Measurements from ENCODE around the gene PCDHA7.
"Not testable (repeated sequence)": the region's sequence is repeated elsewhere in the genome, so short reads cannot be mapped to it uniquely, and the experiment has no call there.

The PCDHA7 gene

DNA sequence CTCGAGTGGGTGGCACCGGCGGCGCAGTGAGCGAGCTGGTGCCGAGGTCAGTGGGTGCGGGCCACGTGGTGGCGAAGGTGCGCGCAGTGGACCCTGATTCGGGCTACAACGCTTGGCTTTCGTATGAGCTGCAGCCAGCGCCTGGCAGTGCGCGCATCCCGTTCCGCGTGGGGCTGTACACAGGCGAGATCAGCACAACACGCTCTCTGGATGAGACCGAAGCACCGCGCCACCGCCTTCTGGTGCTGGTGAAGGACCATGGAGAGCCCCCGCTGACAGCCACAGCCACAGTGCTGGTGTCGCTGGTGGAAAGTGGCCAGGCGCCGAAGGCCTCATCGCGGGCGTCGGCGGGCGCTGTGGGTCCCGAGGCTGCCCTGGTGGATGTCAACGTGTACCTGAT lies 10.6 kb upstream of the PCDHA7 start:
- DNase-seq, result no peak

DNA sequence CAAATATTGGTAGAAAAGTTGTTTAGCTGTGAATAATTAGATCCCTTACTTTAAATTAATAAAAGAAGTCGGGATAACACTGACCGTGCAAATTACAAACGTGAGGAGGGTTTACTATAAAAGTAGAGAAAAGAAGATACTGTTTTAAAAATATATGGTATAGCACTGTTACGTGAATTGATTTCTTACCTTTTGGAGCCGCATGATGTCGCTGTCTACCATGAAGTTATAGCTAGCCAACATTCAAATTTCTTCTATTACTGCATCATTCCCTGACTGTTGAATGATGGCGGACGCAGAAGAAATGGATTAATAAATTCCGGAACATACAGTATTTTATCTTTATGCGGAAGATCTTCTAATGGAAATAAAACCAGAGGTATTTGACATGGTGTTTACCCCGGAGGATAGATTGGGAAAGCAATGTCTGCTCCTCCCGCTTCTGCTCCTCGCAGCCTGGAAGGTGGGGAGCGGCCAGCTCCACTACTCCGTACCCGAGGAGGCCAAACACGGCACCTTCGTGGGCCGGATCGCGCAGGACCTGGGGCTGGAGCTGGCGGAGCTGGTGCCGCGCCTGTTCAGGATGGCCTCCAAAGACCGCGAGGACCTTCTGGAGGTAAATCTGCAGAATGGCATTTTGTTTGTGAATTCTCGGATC lies 6.2 kb upstream of the PCDHA7 start, which contains the start of gene PCDHA6:
Gene PCDHA6 (plus strand): TSS at position 257 of the 658 bp plus-strand sequence. CDS start 132 bp downstream, at position 389.
- no peak for DNase-seq

DNA sequence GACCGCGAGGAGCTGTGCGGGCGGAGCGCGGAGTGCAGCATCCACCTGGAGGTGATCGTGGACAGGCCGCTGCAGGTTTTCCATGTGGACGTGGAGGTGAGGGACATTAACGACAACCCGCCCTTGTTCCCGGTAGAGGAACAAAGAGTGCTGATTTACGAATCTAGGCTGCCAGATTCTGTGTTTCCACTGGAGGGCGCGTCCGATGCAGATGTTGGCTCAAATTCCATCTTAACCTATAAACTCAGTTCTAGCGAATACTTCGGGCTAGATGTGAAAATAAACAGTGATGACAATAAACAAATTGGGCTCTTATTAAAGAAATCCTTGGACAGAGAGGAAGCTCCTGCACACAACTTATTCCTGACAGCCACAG lies 5.7 kb upstream of the PCDHA7 start:
- DNase-seq, result no peak

DNA sequence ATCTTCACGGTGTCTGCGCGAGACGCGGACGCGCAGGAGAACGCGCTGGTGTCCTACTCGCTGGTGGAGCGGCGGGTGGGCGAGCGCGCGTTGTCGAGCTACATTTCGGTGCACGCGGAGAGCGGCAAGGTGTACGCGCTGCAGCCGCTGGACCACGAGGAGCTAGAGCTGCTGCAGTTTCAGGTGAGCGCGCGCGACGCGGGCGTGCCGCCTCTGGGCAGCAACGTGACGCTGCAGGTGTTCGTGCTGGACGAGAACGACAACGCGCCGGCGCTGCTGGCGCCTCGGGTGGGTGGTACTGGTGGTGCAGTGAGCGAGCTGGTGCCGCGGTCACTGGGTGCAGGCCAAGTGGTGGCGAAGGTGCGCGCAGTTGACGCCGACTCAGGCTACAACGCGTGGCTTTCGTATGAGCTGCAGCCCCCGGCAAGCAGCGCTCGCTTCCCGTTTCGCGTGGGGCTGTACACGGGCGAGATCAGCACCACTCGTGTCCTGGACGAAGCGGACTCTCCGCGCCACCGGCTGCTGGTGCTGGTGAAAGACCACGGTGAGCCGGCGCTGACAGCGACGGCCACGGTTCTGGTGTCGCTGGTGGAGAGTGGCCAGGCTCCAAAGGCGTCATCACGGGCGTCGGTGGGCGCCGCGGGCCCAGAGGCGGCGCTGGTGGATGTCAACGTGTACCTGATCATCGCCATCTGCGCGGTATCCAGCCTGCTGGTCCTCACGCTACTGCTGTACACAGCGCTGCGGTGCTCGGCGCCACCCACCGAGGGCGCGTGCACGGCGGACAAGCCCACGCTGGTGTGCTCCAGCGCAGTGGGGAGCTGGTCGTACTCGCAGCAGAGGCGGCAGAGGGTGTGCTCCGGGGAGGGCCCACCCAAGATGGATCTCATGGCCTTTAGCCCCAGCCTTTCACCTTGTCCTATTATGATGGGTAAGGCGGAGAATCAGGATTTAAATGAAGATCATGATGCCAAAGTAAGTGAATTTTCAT lies 4.3 kb upstream of the PCDHA7 start:
- not testable (repeated sequence) for DNase-seq

DNA sequence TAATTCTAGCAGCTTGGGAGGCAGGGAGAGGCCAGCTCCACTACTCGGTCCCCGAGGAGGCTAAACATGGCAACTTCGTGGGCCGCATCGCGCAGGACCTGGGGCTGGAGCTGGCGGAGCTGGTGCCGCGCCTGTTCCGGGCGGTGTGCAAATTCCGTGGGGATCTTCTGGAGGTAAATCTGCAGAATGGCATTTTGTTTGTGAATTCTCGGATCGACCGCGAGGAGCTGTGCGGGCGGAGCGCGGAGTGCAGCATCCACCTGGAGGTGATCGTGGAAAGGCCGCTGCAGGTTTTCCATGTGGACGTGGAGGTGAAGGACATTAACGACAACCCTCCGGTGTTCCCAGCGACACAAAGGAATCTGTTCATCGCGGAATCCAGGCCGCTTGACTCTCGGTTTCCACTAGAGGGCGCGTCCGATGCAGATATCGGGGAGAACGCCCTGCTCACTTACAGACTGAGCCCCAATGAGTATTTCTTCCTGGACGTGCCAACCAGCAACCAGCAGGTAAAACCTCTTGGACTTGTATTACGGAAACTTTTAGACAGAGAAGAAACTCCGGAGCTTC lies 455 bp downstream of the PCDHA7 start:
- not testable (repeated sequence) for DNase-seq

DNA sequence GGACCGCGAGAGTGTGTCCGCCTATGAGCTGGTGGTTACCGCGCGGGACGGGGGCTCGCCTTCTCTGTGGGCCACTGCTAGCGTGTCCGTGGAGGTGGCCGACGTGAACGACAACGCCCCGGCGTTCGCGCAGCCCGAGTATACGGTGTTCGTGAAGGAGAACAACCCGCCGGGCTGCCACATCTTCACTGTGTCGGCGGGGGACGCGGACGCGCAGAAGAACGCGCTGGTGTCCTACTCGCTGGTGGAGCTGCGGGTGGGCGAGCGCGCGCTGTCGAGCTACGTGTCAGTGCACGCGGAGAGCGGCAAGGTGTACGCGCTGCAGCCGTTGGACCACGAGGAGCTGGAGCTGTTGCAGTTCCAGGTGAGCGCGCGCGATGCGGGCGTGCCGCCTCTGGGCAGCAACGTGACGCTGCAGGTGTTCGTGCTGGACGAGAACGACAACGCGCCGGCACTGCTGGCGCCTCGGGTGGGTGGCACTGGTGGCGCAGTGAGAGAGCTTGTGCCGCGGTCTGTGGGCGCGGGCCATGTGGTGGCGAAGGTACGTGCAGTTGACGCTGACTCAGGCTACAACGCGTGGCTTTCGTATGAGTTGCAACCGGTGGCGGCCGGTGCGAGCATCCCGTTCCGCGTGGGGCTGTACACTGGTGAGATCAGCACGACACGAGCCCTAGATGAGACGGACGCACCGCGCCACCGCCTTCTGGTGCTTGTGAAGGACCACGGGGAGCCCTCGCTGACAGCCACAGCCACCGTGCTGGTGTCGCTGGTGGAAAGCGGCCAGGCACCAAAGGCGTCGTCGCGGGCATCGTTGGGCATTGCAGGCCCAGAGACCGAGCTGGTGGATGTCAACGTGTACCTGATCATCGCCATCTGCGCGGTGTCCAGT lies 1.8 kb downstream of the PCDHA7 start:
- no peak for DNase-seq

DNA sequence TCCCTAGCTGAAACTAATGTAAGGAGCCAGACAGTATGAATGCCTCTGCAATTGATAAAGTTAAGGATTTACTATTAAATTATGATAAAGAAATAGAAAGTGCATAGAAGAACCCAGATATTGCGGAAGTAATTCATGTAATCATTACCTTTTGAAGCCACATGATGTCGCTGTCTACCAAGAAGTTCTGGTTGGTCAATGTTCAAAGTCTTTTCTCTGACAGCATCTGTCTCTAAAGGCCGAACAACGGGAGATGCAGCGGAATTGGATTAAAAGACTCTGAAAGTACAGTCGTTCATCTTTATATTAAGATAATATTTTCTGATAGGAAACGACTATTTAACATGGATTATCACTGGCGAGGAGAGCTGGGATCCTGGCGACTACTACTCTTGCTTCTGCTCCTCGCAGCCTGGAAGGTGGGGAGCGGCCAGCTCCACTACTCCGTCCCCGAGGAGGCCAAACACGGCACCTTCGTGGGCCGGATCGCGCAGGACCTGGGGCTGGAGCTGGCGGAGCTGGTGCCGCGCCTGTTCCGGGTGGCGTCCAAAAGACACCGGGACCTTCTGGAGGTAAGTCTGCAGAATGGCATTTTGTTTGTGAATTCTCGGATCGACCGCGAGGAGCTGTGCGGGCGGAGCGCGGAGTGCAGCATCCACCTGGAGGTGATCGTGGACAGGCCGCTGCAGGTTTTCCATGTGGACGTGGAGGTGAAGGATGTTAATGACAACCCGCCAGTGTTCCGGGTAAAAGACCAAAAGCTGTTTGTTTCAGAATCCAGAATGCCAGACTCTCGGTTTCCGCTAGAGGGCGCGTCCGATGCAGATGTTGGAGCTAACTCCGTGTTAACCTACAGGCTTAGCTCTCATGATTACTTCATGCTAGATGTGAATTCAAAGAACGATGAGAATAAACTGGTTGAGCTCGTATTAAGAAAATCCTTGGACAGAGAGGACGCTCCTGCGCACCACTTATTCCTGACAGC lies 7.2 kb downstream of the PCDHA7 start, which contains the start of gene PCDHA8:
Gene PCDHA8 (plus strand): TSS at position 210 of the 985 bp plus-strand sequence. CDS start 135 bp downstream, at position 345.
- DNase-seq, result peak; percentile 15

DNA sequence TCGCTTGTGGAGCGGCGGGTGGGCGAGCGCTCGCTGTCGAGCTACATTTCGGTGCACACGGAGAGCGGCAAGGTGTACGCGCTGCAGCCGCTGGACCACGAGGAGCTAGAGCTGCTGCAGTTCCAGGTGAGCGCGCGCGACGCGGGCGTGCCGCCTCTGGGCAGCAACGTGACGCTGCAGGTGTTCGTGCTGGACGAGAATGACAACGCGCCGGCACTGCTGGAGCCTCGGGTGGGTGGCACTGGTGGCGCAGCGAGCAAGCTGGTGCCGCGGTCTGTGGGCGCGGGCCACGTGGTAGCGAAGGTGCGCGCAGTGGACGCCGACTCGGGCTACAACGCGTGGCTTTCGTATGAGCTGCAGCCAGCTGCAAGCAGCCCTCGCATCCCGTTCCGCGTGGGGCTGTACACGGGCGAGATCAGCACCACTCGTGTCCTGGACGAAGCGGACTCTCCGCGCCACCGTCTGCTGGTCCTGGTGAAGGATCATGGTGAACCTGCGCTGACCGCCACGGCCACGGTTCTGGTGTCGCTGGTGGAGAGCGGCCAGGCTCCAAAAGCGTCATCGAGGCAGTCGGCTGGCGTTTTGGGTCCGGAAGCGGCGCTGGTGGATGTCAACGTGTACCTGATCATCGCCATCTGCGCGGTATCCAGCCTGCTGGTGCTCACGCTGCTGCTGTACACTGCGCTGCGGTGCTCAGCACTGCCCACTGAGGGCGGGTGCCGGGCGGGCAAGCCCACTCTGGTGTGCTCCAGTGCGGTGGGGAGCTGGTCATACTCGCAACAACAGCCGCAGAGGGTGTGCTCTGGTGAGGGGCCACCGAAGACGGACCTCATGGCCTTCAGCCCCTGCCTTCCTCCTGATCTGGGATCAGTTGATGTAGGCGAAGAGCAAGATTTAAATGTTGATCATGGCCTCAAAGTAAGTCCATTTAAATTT lies 9.0 kb downstream of the PCDHA7 start:
- no peak for DNase-seq

DNA sequence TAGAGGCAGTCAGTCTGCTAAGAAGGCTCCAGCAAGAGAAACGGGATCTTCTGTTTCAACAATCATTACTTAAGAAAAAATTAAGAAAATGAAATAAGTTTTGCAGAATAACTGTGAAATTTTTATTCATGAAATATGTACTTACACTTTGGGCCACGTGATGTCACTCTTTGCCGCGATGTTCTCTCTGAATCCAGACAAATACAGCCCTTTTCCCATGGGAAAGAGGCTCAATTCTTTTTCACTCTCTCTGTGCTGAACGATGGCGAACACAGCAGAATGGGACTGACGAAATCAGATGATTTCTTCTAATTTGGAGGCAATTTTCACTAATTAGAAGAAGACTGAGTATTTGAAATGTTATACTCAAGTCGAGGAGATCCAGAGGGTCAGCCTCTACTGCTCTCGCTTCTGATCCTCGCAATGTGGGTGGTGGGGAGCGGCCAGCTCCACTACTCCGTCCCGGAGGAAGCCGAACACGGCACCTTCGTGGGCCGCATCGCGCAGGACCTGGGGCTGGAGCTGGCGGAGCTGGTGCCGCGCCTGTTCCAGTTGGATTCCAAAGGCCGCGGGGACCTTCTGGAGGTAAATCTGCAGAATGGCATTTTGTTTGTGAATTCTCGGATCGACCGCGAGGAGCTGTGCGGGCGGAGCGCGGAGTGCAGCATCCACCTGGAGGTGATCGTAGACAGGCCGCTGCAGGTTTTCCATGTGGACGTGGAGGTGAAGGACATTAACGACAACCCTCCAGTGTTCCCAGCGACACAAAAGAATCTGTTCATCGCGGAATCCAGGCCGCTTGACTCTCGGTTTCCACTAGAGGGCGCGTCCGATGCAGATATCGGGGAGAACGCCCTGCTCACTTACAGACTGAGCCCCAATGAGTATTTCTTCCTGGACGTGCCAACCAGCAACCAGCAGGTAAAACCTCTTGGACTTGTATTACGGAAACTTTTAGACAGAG lies 14.4 kb downstream of the PCDHA7 start, which contains the start of gene PCDHA9:
Gene PCDHA9 (plus strand): TSS at position 244 of the 964 bp plus-strand sequence. CDS start 114 bp downstream, at position 358.
- not testable (repeated sequence) for DNase-seq

DNA sequence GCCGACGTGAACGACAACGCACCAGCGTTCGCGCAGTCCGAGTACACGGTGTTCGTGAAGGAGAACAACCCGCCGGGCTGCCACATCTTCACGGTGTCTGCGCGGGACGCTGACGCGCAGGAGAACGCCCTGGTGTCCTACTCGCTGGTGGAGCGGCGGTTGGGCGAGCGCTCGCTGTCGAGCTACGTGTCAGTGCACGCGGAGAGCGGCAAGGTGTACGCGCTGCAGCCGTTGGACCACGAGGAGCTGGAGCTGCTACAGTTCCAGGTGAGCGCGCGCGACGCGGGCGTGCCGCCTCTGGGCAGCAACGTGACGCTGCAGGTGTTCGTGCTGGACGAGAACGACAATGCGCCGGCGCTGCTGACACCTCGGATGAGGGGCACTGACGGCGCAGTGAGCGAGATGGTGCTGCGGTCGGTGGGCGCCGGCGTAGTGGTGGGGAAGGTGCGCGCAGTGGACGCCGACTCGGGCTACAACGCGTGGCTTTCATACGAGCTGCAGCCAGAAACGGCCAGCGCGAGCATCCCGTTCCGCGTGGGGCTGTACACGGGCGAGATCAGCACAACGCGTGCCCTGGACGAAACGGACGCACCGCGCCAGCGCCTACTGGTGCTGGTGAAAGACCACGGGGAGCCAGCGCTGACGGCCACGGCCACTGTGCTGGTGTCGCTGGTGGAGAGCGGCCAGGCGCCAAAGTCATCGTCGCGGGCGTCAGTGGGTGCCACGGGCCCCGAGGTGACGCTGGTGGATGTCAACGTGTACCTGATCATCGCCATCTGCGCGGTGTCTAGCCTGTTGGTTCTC lies 16.0 kb downstream of the PCDHA7 start:
- not testable (repeated sequence) for DNase-seq

DNA sequence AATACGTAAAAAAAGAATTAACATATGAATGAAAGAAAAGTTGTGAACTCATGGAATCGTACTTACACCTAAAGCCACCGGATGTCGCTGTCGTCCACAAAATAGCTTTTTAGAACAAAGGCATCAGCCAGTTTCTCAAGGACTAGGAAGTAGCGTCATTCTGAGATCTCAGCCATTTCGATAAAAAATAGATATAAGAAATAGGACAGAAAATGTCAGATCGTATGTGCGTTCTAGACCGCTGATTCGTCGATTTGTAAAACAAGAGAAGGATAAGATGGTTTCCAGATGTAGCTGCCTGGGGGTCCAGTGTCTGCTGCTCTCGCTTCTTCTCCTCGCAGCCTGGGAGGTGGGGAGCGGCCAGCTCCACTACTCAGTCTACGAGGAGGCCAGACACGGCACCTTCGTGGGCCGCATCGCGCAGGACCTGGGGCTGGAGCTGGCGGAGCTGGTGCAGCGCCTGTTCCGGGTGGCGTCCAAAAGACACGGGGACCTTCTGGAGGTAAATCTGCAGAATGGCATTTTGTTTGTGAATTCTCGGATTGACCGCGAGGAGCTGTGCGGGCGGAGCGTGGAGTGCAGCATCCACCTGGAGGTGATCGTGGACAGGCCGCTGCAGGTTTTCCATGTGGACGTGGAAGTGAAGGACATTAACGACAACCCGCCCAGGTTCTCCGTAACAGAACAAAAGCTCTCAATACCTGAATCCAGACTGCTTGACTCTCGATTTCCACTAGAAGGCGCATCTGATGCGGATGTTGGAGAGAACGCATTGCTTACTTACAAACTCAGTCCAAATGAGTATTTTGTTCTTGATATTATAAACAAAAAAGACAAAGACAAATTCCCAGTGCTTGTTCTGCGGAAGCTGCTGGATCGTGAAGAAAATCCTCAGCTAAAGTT lies 22.0 kb downstream of the PCDHA7 start, which contains the start of gene PCDHA10:
Gene PCDHA10 (plus strand): TSS at position 126 of the 903 bp plus-strand sequence. CDS start 152 bp downstream, at position 278.
- no peak for DNase-seq

DNA sequence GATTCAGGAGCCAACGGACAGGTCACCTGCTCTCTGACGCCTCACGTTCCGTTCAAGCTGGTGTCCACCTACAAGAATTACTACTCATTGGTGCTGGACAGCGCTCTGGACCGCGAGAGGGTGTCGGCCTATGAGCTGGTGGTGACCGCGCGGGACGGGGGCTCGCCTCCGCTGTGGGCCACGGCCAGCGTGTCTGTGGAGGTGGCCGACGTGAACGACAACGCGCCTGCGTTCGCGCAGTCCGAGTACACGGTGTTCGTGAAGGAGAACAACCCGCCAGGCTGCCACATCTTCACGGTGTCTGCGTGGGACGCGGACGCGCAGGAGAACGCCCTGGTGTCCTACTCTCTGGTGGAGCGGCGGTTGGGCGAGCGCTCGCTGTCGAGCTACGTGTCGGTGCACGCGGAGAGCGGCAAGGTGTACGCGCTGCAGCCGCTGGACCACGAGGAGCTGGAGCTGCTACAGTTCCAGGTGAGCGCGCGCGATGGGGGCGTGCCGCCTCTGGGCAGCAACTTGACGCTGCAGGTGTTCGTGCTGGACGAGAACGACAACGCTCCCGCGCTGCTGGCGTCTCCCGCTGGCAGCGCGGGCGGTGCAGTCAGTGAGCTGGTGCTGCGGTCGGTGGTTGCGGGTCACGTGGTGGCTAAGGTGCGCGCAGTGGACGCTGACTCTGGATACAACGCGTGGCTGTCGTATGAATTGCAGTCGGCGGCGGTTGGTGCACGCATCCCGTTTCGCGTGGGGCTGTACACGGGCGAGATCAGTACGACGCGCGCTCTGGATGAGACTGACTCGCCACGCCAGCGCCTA lies 23.3 kb downstream of the PCDHA7 start:
- DNase-seq, result no peak

DNA sequence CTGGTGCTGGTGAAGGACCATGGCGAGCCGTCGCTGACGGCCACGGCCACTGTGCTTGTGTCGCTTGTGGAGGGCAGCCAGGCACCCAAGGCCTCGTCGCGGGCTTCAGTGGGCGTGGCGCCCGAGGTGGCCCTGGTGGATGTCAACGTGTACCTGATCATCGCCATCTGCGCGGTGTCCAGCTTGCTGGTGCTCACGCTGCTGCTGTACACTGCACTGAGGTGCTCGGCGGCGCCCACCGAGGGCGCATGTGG lies 23.8 kb downstream of the PCDHA7 start:
- DNase-seq, result no peak

DNA sequence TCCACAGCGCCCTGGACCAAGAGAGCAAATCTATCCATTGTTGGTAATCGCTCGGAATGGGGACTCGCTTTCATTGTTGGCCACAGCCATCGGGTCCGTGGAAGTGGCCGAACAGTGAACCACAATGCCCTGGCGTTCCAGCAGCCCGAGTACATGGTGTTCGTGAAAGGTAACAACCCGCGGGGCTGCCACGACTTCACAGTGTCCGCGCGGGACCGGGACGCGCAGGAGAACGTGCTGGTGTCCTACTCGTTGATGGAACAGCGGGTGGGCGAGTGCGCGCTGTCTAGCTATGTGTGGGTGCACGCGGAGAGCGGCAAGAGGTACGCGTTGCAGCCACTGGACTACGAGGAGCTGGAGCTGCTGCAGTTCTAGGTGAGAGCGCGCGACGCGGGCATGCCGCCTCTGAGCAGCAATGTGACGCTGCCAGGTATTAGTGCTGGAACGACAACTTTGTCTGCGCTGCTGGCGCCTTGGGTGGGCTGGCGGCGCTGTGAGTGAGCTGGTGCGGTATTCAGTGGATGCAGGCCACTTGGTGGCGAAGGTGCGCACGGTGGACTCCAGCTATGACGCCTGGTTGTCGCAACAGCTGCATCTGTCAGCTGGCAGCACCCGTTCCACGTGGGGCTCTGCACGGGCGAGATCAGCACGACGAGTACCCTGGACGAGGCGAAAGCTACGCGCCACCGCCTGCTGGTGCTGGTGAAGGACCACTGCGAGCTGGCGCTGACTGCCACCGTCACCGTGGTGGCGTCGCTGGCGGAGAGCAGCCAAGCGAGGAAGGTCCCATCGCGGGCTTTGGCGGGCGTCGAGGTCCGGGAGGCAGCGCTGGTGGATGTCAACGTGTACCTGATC lies 28.6 kb downstream of the PCDHA7 start:
- no peak for DNase-seq

Measured in activated CD4-positive, alpha-beta T cell treated with anti-CD3 and anti-CD28 coated beads, Interleukin-2, Interleukin-6, amounts not matched to agents 100 ng/mL and 50 ng/mL, durations not matched to agents 16 hours and 8 hours (primary cell).